HG02885 (cell line): ENCODE data around the gene UFSP2.
A peak's percentile ranks its signal among the peaks of the same experiment; 100 is the strongest.

Source experiments
- ATAC-seq: cut with Tn5 transposase; IDR thresholded peaks from one replicate; pipeline ENCODE4 v1.9.1; 2021; ENCODE audit warnings: mild to moderate bottlenecking; ENCODE audit not compliant: unreplicated experiment, poor library complexity

UFSP2 gene

DNA sequence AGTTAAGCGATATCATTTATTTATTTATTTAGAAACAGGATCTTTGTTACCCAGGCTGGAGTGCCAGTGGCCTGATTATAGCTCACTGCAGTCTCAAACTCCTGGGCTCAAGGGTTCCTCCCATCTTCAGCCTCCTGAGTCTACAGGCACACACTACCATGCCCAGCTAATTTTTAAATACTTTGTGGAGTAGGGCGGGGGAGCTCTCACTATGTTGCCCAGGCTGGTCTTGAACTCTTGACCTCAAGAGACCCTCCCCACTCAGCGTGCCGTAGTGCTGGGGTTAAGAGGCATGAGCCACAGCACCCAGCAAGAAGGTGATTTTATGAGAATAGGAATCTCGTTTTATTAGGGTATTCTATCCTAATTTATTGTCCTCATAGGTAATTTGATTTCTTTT, 3.9 kb upstream of the UFSP2 start:
- ATAC-seq = no peak

DNA sequence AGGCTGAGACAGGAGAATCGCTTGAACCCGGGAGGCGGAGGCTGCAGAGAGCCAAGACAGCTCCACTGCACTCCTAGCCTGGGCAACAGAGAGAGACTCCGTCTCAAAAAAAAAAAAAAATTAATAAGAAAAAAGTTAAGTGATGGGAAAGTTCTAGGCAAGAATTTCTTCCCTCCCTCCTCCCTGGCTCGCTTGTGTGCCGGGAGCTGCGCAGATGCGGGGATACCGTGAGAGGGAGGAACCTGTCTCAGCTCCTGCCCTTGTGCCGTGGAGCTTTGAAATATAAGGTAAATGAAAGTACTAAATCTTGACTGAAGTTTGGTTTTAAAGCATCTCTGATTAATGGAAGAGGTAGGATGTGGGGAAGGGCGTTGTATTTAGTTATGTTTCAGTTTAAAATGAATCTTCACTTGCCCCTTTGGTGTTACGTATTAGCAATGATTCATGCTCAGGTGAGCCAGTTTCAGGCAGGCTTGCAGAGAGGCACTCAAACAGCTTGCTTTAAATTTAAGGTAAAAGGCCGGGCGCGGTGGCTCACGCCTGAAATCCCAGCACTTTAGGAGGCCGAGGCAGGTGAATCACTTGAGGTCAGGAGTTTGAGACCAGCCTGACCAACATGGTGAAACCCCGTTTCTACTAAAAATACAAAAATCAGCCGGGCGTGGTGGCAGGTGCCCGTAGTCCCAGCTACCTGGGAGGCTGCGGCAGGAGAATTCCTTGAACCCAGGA, 1.4 kb upstream of the UFSP2 start:
- ATAC-seq = no peak

DNA sequence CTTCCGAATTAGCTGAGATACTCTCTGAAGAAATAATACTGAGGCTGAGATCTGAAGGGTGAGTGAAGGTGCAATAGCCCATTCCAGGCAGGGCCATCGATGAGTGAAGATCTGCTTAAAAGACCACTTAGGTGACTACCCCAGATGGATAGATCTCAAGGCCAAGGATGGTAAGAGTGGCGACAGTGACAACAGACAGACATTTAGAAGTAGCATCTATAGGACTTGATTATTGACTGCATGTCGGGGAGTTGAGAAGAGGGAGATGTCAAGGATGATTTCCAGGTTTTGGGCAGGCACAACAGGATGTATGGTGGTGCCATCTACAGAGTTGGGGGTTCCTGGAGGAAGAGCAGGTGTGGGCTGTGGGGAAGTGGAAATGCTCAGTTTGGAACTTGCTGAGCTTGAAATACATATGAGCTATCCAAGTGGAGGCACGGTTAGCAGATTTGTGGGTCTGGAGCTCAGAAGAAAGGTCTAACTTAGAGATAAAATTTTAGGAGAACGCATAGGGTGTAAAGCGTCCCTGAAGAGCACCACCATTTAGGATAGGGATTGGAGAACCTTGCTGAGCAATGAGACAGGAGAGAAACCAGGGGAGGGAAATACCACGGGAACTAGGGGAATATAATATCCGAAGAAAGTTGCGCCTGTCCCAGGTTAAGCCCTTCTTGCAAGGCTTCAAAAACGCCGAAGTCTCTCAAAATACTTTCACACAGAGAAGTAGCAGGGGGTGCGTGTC, 688 bp downstream of the UFSP2 start:
- peak; percentile 2 for ATAC-seq

DNA sequence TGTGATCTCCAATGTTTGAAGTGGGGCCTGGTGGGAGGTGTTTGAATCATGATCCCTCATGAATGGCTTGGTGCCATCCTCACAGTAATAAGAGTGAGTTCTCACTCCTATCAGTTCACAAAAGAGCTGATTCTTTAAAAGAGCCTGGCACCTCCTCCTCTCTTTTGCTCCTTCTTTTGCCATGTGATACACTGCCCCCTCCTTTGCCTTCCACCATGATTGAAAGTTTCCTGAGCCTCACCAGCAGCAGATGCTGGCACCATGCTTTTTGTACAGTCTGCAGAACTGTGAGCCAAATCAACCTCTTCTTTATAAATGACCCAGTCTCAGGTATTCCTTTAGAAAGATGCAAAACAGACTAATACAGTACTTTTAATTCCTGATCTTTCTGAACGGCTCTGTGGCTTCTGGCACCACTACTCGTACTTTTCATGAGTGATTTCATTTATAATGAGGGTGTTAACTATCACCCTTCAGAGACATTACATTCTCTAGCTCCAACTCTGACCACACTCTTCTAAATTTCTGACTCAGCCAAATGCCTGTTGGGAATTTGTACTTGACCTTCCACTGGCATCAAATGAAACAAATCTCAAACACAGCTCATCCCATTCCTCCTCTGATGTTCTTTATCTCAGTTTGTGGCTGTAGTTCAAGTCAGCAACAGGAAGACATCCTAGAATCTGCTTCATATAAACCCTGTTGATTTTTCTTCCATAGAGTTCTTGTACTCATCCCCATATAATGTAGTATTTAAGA, 4.2 kb downstream of the UFSP2 start:
- ATAC-seq = no peak

DNA sequence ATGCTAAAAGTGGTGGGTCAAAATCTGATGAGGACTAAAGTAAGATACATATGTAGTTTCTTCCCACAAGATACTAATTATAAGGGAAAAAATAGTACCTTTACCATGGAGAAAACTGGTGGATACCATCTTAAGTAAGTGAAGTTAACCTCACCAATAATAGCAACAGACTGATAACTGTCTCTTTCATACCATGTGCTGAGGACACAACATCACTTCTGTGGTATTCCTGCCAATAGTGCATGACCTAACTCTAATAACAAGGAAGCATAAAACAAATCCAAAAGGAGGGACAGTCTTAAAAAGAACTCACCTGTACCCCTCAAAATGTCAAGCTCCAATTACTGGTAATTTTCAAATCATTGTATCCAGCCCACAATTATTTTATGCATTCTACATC, 8.8 kb downstream of the UFSP2 start:
- no peak for ATAC-seq

DNA sequence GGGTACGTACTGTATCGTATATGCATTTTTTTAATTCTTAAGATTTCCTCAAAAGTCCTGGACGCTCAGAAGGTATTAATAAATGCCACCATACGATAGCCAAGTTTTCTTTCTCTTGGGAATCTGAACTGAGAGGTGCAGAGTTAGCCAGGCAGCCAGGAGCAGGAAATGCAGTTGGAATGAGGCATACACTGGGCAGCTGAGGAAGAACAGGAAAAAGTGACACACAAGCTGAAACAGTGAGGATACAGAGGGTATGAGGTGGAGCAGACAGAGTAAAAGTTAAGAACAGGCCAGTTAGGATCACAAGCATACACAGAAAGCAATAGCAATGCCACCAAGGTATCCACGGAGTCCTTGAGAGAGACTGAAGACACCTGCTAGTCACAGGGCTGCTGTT, 13.4 kb downstream of the UFSP2 start:
- no peak for ATAC-seq

DNA sequence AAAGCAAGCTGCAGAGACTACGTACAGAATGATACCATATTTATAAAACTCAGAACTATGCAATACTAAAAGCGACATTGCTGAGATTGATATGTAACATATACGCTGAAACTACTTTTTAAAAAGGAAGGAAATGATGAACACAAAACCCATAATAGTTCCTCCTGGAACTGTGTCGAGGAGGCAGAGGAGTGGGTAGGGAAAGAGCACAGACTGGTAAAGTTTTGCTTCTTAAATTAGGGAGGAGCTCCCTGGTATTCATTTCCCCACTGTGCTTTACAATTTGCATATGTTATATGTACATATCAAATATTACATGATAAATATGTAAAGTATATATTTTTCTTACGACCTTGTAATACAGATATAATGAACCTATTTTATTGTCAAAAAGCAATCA, 13.9 kb downstream of the UFSP2 start:
- no peak for ATAC-seq

DNA sequence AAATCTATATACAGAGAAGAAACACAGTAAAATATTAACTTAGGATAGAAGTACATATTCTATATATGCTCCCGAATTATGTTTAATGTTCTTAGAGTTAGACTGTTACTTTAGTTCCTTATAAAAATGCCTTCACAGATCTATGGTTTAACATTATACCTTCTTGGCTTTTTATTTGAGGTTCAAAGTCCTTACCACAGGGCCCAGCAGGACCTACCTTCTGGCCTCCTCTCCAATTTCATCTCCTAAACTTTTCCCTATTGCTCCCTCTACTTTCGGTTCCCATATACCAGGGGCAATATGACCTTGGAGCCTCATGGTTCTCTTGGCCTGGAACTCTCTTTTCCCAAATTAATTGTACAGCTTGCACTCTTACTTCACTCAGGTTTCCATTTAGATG, 17.3 kb downstream of the UFSP2 start:
- no peak for ATAC-seq

DNA sequence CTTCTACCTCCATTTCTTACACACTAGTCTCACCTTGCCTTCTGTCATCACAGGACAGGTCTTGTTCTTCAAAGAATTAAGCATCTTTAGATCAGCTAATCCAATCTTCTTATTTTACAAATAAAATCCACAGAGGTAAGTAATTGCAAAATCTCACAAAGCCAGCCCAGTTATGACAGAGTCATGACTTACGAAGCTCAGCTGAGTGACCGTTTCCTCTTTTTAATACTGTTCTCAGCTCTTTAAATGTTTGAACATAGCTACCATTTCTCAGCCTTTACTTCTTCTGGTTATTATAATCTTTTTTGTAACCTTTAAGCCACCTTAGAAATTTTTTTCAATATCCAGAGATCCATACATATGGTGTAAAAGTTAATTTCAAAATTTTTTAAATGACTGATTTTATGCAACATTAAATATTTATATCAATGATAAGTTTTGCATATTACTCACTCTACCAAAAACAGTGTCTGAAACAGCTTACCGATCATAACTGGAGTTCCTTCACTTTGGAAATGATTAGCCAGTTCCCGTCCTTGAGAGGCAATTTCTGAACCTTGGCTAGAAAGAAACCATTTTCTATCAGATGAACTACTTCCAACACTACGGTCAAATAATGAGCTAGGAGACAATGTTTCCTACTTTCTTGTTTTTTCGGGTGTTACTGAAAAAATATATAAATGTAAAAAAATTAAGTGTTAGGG, 20.3 kb downstream of the UFSP2 start:
- ATAC-seq = peak; percentile 67

DNA sequence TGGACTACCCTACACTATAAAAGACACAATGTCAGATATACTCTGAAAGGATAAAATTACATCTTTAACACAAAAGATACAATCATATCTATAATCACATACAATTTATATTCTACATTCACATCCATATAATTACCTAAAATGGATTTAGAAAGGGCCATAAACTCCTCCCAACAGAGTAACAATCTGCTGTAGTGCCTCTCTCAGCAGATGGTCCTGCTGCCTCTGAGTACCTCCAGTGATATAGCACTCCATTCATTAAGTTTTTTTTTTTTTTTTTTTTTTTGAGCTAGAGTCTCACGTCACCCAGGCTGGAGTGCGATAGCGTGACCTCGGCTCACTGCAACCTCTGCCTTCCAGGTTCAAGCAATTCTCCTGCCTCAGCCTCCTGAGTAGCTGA, 21.7 kb downstream of the UFSP2 start:
- ATAC-seq = no peak

DNA sequence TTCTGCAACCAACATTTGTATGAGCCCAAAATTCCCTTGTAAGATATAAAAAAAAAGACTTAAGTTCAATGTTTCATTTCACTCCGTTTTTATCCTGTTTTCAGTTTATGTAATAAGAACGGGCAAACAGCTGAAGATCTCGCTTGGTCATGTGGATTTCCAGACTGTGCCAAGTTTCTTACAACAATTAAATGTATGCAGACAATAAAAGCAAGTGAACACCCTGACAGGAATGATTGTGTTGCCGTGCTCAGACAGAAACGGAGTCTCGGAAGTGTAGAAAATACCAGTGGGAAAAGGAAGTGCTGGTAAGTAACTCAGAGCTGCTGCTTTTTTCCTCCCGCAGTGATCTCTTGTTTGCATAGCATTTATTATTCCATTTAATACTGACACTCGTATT, 26.3 kb downstream of the UFSP2 start:
- ATAC-seq = no peak

DNA sequence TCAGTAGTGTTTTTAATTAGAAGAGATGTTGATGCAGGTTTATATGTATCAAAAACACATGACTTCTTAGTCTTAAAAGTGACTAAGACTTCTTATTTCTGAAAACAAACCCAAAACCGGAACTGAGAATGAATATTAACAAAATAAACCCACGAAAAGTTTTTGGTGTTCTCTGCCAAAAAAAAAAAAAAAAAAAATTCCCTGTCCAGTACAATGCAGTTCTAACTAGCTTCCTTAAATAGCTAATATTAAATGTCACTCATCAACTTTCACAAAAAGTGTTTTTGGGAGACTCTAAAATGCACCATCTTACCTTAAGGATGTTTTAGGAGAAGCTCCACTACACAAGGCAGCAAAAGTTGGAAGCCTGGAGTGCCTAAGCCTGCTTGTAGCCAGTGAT, 27.1 kb downstream of the UFSP2 start:
- no peak for ATAC-seq

DNA sequence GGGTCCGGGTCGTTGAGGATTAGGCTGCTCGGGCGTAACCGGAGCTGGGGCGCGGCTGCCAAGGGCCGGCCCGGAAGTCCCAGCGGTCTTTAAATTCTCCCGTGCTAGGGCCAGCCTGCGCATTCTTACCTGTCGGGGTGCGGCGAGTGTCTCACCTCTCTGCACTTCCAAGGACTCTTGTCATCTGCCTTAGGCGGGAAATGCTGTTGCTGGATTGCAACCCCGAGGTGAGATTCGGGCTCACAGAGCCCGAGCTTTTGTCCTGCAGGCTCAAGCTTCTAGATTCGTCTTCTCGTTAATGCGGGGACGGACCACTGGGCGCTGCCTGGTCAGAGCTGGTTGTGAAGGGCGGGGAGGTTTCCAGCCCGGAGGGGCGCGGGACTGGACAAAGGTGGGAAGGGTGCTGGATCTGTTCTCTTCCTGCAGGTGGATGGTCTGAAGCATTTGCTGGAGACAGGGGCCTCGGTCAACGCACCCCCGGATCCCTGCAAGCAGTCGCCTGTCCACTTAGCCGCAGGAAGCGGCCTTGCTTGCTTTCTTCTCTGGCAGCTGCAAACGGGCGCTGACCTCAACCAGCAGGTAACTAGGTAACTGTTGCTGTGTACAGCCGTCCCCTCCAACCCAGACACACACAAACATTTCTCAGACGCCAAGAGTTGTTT, 28.9 kb downstream of the UFSP2 start, which contains the start of gene ANKRD37:
Gene ANKRD37, plus strand, starts transcription at position 118 of the 662 bp plus-strand sequence. Its CDS starts 83 bp downstream, at position 201.
- ATAC-seq = no peak

DNA sequence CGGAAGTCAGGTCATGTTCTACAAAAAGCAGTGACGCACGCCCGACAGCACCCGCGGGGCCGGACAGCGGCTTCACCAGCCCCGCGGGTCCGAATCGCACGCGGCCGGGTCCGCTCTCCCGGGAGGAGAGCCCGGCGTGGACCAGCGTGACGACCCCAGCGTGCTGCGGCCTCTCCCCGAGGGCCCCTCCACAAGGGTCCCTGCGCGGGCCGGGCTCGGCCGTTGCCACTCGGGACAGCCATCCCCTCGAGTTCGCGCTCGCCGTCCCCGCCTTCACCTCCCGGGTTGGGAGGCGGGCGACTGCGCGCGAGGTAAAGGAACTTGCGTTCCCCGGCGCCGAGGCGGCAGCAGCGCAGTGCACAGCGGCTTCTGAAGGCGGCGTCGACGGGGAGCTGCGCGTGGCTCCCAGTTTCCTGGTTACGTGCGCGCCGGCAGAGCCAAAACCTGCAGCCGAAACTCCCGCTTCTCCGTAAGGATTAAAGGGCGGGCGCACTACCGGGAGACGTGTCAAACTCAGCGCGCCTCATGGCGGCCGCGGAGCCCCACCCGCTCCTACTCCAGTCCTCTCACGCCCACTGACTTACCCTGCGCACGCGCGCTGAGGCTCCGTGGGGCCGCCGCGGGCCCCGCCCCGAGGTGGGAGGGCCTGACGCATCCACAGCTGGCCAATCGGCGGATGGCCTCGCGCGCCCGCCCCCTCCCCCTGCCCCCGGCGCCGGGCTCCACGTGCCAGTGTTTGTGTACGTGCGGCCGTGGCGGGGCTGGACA, 29.6 kb downstream of the UFSP2 start:
- ATAC-seq = peak; percentile 81

DNA sequence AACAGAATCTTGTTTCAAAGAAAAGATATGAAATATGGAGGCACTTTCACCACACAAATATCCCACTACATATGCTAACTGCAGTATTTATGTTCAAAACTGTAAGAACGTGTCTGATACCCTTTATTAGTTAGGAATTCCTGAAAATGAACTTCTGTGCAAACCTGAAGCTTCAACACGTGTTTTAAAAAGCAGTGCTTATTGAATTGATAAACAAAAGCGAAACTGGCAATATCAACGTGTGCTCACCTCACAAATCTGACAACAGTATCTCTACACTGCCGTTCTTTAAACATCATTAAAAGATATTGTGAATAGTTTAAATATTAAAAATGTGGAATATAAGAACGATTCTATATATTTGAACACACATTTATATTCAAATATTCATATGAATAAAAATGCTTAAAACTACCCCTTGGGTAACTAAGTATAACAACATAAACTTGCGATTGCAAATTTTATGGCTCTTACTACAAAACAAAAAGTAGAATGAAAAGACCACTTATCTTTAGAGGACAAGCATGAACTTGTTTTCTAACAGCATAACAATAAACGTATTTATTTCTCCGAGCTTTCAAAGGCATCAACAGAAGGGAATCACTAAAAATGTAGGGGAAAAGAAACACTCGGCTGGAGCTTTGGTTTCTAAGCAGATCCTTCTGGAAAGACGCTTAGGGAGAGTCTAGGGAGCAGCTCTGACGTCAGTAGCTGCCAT, 30.4 kb downstream of the UFSP2 start, which contains the start of gene LRP2BP:
Gene LRP2BP, minus strand, starts transcription at position 687 of the 718 bp plus-strand sequence. CDS start 17,738 bp downstream, outside the sequence.
- ATAC-seq = no peak

DNA sequence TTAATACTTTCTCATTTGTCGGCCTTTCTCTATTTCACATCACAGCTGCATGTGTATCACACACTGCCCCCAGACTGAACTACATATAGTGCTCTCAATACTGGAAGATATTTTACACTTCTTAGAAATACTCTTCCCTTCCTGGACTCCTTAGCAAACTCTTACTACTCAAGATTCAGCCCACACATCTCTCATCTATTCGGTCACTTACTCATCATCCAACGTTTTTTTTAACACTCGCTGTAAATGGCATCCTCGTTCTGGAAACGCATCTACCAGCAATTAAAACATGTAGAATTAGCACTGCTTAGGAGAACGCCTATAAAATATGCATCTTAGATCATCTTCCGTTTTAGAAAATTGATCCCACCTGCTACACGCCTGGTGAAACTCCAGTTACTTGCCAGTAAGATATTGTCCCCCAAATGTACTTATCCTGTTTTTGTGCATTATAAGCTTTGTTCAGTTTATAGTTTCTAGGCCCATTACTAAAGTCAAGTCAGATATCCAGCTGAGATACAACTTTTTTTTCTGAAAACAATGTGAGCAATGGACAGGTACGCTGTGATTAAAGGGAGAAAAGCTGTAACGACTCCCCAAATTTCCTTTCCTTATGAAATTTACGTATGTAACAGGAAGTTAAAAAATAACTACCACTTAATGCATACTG, 31.1 kb downstream of the UFSP2 start:
- ATAC-seq = no peak

DNA sequence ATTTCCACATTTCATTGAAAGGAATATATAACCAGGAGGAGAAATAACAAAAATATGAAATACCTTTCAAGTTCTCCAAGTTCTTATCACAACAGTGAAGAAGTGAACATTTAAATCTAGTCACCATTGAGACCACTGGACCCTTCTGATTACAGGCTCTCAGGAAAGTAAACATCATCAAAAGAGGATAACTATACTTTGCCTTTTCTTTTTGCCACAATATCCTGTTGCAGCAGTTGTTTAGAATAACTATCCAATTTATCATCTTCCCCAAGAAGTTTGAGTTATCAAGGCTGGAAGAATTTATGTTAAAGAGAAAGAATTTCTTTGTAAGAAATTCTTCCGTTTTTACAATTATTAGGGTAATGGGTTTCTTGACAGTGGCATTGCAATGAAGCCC, 33.6 kb downstream of the UFSP2 start:
- ATAC-seq = no peak

DNA sequence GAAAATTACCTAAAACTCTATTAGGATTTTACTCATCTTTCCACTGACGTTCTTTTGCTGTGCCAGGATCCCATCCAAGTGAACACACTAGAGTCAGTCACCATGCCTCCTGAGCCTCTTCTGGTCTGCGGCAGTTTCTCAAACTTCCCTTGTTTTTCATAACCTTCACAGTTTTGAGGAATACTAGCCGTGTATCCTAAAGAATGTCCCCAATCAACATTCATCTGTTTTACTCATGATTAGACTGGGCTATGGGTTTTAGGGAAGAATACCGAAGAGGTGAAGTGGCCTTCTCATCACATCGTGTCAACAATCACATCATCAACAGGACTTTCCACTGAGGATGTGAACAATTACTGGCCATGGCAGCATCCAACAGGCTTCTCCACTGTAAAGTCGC, 34.8 kb downstream of the UFSP2 start:
- ATAC-seq = no peak
